Measurements from ENCODE around the gene EVX1. TPM values are rescaled to one million over a fixed set of nuclear protein-coding genes. Genes with fewer than 3 reads are reported as not detected.

EVX1 gene
- total and polyA plus RNA-seq, 2 experiments from 2014 or later = not detected

GRCh38 chr7:27245798-27246691 is 3.4 kb downstream of the EVX1 start:
- H3K36me3 ChIP-seq = no peaks in the 10 kb centered on the region
- H3K27ac ChIP-seq = no peak overlapping the region
- H3K9me3 ChIP-seq (ENCODE audit: low read depth) = no peaks in the 10 kb centered on the region
- peaks cover 100% of the 10 kb centered on the region for H3K27me3 ChIP-seq
- no peak for TF ChIP-seq CTCF (IDR thresholded peaks at IDR 0.05; ENCODE audit: low read depth, low read length)
- H3K4me1 ChIP-seq (ENCODE audit: low read depth) = peaks cover 11% of the 10 kb centered on the region
- no peak for DNase-seq (ENCODE audit: low read depth in 1 of 2, low spot score in 1 of 2)
- H3K4me3 ChIP-seq = peak overlapping the region; percentile 11

- Histone ChIP-seq H3K27me3 (peaks cover 100% of the 10 kb centered on the region), H3K4me3 (no peak overlapping the region), H3K27ac (no peak overlapping the region), H3K4me1 (ENCODE audit: low read depth) (peaks cover 16% of the 10 kb centered on the region), H3K36me3 (no peaks in the 10 kb centered on the region), H3K9me3 (ENCODE audit: low read depth) (no peaks in the 10 kb centered on the region)
- DNase-seq (ENCODE audit: low read depth in 1 of 2, low spot score in 1 of 2) = no peak
- TF ChIP-seq CTCF (IDR thresholded peaks at IDR 0.05; ENCODE audit: low read depth, low read length) = no peak
These were observed 4.4 kb downstream of the EVX1 start for GRCh38 chr7:27247000-27247399.

- H3K4me3 ChIP-seq = no peak overlapping the region
- peaks cover 100% of the 10 kb centered on the region for H3K27me3 ChIP-seq
These were observed 5.1 kb downstream of the EVX1 start for GRCh38 chr7:27247452-27248426.

GRCh38 chr7:27248427-27248806 is 5.8 kb downstream of the EVX1 start:
- H3K27me3 ChIP-seq = peaks cover 100% of the 10 kb centered on the region
- H3K27ac ChIP-seq = no peak overlapping the region
- no peak for DNase-seq (ENCODE audit: low read depth in 1 of 2, low spot score in 1 of 2)
- TF ChIP-seq CTCF (IDR thresholded peaks at IDR 0.05; ENCODE audit: low read depth, low read length) = no peak
- H3K36me3 ChIP-seq = no peaks in the 10 kb centered on the region
- H3K4me1 ChIP-seq (ENCODE audit: low read depth) = peaks cover 5% of the 10 kb centered on the region
- no peak overlapping the region for H3K4me3 ChIP-seq
- no peaks in the 10 kb centered on the region for H3K9me3 ChIP-seq (ENCODE audit: low read depth)

More at GRCh38 chr7:27247452-27248426, 5.1 kb downstream of the EVX1 start:
- H3K36me3 ChIP-seq = no peaks in the 10 kb centered on the region
- no peak for DNase-seq (ENCODE audit: low read depth in 1 of 2, low spot score in 1 of 2)
- H3K9me3 ChIP-seq (ENCODE audit: low read depth) = no peaks in the 10 kb centered on the region
- H3K27ac ChIP-seq = no peak overlapping the region
- peaks cover 10% of the 10 kb centered on the region for H3K4me1 ChIP-seq (ENCODE audit: low read depth)
- no peak for TF ChIP-seq CTCF (IDR thresholded peaks at IDR 0.05; ENCODE audit: low read depth, low read length)

- peaks cover 5% of the 10 kb centered on the region for H3K4me1 ChIP-seq (ENCODE audit: low read depth)
- H3K36me3 ChIP-seq = no peaks in the 10 kb centered on the region
- H3K4me3 ChIP-seq = no peak overlapping the region
- DNase-seq (ENCODE audit: low read depth in 1 of 2, low spot score in 1 of 2) = peak in 1 of 2 donors; percentile 91
- TF ChIP-seq CTCF (IDR thresholded peaks at IDR 0.05; ENCODE audit: low read depth, low read length) = no peak
- H3K27ac ChIP-seq = no peak overlapping the region
- peaks cover 100% of the 10 kb centered on the region for H3K27me3 ChIP-seq
- H3K9me3 ChIP-seq (ENCODE audit: low read depth) = no peaks in the 10 kb centered on the region
These were observed 6.5 kb downstream of the EVX1 start for GRCh38 chr7:27248911-27249723.

All from cardiac muscle cell (in vitro differentiated cells and primary cell).